Spleen (tissue), 7 donors: ENCODE results near the gene ADAM11.

Source experiments
- POLR2A ChIP-seq, 3 donors: fragments of 450-650 bp; IDR thresholded peaks; one replicate each; pipeline ENCODE4 v1.5.1; 2017; ENCODE audit warnings: antibody characterized with exemption in 3 of 3, mild to moderate bottlenecking in 1 of 3
- TF ChIP-seq, protein P1 (sequence below), 11 experiments: fragments of 200-600 bp in 7 of 11; fragments of 450-650 bp in 4 of 11; sonication (generic) in 4 of 11; IDR thresholded peaks in 8 of 11; conservative IDR thresholded peaks in 3 of 11; 1 replicate in 7 of 11; 2 replicates in 4 of 11; pipeline versions ENCODE4 v1.4.0 to v1.8.0; 2016 to 2021; ENCODE audit warnings: antibody characterized with exemption in 11 of 11, inconsistent platforms in 4 of 11, mild to moderate bottlenecking in 1 of 11
- donor health status: DM: no; HTN: no; CAD: no; lungs with moderate emphysema.
- donor health status: DM: no; HTN: no; CAD: no.
- donor health status: DM: no; HTN: no; CAD: no.

GRCh38 chr17:44758414-44759085 lies at the start of gene ADAM11:
- TF ChIP-seq, protein P1, sequence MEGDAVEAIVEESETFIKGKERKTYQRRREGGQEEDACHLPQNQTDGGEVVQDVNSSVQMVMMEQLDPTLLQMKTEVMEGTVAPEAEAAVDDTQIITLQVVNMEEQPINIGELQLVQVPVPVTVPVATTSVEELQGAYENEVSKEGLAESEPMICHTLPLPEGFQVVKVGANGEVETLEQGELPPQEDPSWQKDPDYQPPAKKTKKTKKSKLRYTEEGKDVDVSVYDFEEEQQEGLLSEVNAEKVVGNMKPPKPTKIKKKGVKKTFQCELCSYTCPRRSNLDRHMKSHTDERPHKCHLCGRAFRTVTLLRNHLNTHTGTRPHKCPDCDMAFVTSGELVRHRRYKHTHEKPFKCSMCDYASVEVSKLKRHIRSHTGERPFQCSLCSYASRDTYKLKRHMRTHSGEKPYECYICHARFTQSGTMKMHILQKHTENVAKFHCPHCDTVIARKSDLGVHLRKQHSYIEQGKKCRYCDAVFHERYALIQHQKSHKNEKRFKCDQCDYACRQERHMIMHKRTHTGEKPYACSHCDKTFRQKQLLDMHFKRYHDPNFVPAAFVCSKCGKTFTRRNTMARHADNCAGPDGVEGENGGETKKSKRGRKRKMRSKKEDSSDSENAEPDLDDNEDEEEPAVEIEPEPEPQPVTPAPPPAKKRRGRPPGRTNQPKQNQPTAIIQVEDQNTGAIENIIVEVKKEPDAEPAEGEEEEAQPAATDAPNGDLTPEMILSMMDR (IDR thresholded peaks at IDR 0.05 in 8 of 11, conservative IDR thresholded peaks at IDR 0.05 in 3 of 11): no peak
- TF ChIP-seq POLR2A (IDR thresholded peaks at IDR 0.05): no peak
